Measurements from ENCODE around the gene SPDYE6. TPM values are rescaled to one million over a fixed set of nuclear protein-coding genes. Genes with fewer than 3 reads are reported as not detected.

The SPDYE6 gene
- total RNA-seq, 1 donor from 2014 or later, result not detected

GRCh38 chr7:102310414-102310815 is 45.8 kb downstream of the SPDYE6 start:
- peak overlapping the region; percentile 12 for H3K27ac Mint-ChIP-seq
- peaks cover 5% of the 10 kb centered on the region for H3K36me3 Mint-ChIP-seq
- H3K4me1 Mint-ChIP-seq, result no peaks in the 10 kb centered on the region
- H3K4me3 Mint-ChIP-seq, result no peak overlapping the region
- no peaks in the 10 kb centered on the region for H3K27me3 Mint-ChIP-seq (ENCODE audit: low read depth)
- TF ChIP-seq, protein P1, sequence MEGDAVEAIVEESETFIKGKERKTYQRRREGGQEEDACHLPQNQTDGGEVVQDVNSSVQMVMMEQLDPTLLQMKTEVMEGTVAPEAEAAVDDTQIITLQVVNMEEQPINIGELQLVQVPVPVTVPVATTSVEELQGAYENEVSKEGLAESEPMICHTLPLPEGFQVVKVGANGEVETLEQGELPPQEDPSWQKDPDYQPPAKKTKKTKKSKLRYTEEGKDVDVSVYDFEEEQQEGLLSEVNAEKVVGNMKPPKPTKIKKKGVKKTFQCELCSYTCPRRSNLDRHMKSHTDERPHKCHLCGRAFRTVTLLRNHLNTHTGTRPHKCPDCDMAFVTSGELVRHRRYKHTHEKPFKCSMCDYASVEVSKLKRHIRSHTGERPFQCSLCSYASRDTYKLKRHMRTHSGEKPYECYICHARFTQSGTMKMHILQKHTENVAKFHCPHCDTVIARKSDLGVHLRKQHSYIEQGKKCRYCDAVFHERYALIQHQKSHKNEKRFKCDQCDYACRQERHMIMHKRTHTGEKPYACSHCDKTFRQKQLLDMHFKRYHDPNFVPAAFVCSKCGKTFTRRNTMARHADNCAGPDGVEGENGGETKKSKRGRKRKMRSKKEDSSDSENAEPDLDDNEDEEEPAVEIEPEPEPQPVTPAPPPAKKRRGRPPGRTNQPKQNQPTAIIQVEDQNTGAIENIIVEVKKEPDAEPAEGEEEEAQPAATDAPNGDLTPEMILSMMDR (IDR thresholded peaks at IDR 0.05; ENCODE audit: unreplicated experiment), result no peak
- no peaks in the 10 kb centered on the region for H3K9me3 Mint-ChIP-seq
- DNase-seq (ENCODE audit: low spot score in 2 of 2, unreplicated experiment in 2 of 2), result no peak

DNA sequence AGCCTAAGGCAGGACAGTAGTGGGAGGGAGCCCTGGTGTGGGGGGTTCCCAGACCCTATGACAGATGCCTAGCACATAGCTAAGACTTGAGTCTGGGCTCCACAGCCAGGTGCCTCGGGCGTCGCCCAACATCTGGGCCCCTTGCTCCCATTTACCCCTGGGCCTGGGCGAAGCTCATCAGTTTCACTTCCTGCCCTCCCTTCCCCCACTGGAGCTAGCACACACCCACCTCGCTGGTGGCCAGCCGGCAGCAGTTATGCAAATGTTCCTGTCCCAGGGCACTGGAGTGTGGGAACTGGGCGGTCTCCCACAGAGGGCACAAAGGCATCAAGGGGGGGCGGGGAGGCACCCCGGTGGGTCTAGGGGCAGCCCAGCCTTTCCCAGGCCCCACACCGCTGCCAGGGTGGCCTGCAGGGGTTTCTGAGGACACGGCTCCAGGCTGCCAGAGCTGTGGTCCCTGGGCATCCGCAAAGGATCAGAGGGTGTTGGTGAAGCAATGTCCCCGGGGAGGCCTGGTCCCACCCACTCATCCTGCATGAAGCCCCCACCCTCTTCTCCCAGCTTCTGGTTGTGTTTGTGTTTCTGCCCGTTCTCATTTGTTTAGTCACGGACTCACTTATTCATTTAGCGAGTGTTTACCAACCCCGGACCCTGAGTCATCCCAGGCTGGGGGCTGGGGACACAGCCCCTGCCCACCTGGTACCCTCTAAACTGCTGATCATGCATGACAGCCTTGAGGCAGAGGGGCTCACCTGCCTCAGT is 49.1 kb downstream of the SPDYE6 start:
- H3K4me1 Mint-ChIP-seq, result no peaks in the 10 kb centered on the region
- H3K27me3 Mint-ChIP-seq (ENCODE audit: low read depth), result no peaks in the 10 kb centered on the region
- H3K9me3 Mint-ChIP-seq, result no peaks in the 10 kb centered on the region
- no peak for DNase-seq (ENCODE audit: low spot score in 2 of 2, unreplicated experiment in 2 of 2)
- H3K36me3 Mint-ChIP-seq, result peaks cover 5% of the 10 kb centered on the region
- TF ChIP-seq, protein P1 (IDR thresholded peaks at IDR 0.05; ENCODE audit: unreplicated experiment), result no peak
- H3K4me3 Mint-ChIP-seq, result no peak overlapping the region
- no peak overlapping the region for H3K27ac Mint-ChIP-seq

DNA sequence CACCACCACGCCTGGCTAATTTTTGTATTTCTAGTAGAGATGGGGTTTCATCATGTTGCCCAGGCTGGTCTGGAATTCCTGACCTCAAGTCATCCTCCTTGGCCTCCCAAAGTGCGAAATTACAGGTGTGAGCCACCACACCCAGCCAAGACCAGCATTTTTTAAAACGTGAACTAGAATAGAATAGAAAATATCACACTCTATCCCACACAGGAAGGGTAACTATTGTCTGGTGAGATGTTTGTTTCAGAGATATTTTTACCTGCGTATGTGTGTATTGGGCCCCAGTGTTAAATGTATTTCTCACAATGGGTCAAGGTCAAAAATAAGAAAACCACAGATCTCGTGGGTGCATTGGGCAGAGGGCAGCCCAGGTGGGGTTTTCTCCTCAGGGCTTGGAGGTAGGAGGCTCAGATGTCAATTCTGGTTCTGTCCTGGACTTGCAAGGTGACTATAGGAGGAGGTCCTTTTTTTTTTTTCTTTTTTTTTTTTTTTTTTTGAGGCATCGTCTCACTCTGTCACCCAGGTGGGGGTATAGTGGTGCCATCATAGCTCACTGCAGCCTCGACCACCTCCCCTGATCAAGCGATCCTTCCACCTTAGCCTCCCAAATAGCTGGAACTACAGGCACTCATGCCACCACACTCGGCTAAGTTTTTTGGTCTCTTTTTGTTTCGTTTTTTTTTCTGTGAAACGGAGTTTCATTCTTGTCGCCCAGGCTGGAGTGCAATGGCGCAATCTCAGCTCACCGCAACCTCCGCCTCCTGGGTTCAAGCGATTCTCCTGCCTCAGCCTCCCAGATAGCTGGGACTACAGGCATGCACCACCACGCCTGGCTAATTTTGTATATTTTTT is 50.6 kb downstream of the SPDYE6 start:
- no peak for DNase-seq (ENCODE audit: low spot score in 2 of 2, unreplicated experiment in 2 of 2)
- H3K4me3 Mint-ChIP-seq, result no peak overlapping the region
- H3K27ac Mint-ChIP-seq, result no peak overlapping the region
- H3K27me3 Mint-ChIP-seq (ENCODE audit: low read depth), result peaks cover 3% of the 10 kb centered on the region
- H3K9me3 Mint-ChIP-seq, result no peaks in the 10 kb centered on the region
- H3K36me3 Mint-ChIP-seq, result peaks cover 3% of the 10 kb centered on the region
- TF ChIP-seq, protein P1 (IDR thresholded peaks at IDR 0.05; ENCODE audit: unreplicated experiment), result no peak
- no peaks in the 10 kb centered on the region for H3K4me1 Mint-ChIP-seq

DNA sequence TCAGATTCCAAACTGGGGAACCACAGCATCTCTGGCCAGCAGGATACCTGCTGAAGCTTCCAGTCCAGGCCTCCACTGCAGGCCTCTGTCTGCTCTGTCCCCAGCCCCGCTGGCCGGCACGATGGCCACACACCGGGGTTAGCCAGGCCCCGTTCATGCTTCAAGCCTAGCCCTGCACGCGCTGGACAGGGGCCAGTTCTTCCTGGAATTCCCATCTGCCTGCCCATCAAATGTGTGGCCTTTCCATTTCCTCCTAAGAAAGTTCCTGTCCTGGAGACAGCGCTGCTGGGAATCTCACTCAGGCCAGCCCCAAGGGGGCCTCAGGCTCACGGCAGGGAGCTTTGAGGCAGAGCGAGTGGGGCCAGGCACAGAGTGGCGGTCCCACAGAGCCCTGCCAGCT is 51.6 kb downstream of the SPDYE6 start:
- no peak overlapping the region for H3K27ac Mint-ChIP-seq
- H3K4me3 Mint-ChIP-seq, result no peak overlapping the region
- H3K9me3 Mint-ChIP-seq, result no peaks in the 10 kb centered on the region
- H3K4me1 Mint-ChIP-seq, result no peaks in the 10 kb centered on the region
- peaks cover 3% of the 10 kb centered on the region for H3K27me3 Mint-ChIP-seq (ENCODE audit: low read depth)
- DNase-seq (ENCODE audit: low spot score in 2 of 2, unreplicated experiment in 2 of 2), result no peak
- TF ChIP-seq, protein P1 (IDR thresholded peaks at IDR 0.05; ENCODE audit: unreplicated experiment), result no peak
- peaks cover 2% of the 10 kb centered on the region for H3K36me3 Mint-ChIP-seq

DNA sequence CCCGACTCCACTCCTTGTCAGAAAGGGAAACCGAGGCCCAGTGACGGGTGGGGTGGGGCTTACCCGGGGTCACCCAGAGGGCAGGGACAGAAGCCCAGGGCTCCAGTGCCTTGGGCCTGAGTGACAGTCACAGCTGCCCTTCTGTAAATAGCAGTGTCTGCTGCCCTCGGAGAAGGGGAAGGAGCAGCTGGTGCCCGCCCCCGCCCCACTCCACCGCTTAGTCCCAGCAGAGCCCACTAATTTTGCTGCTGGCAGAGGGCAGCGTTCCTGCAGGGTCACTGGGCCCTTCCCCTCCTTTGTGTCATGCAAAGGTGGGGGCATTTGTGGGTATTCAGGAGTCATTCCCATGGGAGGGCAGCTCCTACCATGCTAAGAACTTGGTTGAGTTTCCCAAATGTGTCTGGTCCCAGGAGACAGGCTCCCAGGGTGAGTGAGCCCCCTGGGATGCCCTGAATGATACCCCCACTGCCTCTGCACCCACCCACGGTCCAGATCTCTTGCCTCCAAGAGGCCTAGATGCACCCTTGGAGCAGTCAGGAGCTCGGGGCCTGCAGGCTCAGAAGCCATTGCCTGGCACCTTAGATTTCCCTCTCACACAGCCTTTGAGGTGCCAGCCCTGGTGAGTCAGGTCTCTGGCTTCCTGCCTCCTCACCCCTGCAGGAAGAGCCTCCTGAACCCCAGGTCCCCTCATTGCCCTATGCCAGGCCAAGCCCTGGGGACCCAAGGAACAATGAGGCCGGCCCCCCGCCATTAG is 52.4 kb downstream of the SPDYE6 start:
- Mint-ChIP-seq H3K27me3 (ENCODE audit: low read depth) (peaks cover 4% of the 10 kb centered on the region), H3K9me3 (no peaks in the 10 kb centered on the region), H3K36me3 (peaks cover 2% of the 10 kb centered on the region), H3K27ac (no peak overlapping the region), H3K4me1 (no peaks in the 10 kb centered on the region), H3K4me3 (no peak overlapping the region)
- TF ChIP-seq, protein P1 (IDR thresholded peaks at IDR 0.05; ENCODE audit: unreplicated experiment), result no peak
- DNase-seq (ENCODE audit: low spot score in 2 of 2, unreplicated experiment in 2 of 2), result no peak

All from mesothelial cell of epicardium (in vitro differentiated cells).